ENCODE results near the gene ERICH3. TPM values are rescaled to one million over a fixed set of nuclear protein-coding genes. Genes with fewer than 3 reads are reported as not detected.

Gene ERICH3
- under 0.01 TPM in 1 of 2 replicates, not detected in the other for total RNA-seq

GRCh38 chr1:74673351-74674111 is at the start of gene ERICH3:
ERICH3 (minus strand) TSS chr1:74673792; CDS start chr1:74673519, 273 bp downstream.

Other genes with a start within 250 kb of the ERICH3 start
- gene LRRC53, start 161.2 kb downstream of the ERICH3 start, total RNA-seq = not detected in 2 replicates
- gene CRYZ, start 59.3 kb upstream of the ERICH3 start, total RNA-seq = 41.6 and 64.8 TPM in 2 replicates
- 8.7 and 10.1 TPM in 2 replicates for gene TYW3, start 59.4 kb upstream of the ERICH3 start, total RNA-seq

All from tracheal epithelial cell (primary cell).